ENCODE data around the gene RGS3. TPM values are rescaled to one million over a fixed set of nuclear protein-coding genes. Genes with fewer than 3 reads are reported as not detected.

RGS3 gene
- total RNA-seq, 1 donor from 2014 or later = 36.7 TPM

DNA sequence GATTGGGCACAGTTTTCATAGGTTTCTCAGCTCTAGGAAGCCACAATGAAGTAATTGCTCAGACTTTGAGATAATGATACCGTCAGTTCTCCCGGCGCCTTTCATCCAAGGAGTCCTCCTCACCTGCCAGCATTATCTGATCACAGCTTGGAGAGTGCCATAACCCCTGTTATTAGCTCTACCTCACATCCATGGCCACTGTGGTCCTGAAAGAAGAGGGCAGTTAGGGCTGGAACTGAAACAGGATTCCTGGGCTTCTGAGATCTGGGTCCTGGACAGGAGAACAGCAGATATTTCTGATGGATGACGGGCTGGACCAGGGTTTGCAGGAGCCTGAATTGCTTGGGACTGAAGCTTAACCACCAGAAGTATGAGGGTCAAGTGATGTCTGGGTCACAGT lies 13.5 kb downstream of the RGS3 start:
- Mint-ChIP-seq H3K4me1 (peaks cover 24% of the 10 kb centered on the region), H3K9me3 (no peaks in the 10 kb centered on the region), H3K4me3 (no peak overlapping the region), H3K27ac (ENCODE audit: unreplicated experiment) (no peak overlapping the region), H3K36me3 (ENCODE audit: low read depth) (no peaks in the 10 kb centered on the region), H3K27me3 (ENCODE audit: low read depth) (no peaks in the 10 kb centered on the region)
- TF ChIP-seq, protein P1, sequence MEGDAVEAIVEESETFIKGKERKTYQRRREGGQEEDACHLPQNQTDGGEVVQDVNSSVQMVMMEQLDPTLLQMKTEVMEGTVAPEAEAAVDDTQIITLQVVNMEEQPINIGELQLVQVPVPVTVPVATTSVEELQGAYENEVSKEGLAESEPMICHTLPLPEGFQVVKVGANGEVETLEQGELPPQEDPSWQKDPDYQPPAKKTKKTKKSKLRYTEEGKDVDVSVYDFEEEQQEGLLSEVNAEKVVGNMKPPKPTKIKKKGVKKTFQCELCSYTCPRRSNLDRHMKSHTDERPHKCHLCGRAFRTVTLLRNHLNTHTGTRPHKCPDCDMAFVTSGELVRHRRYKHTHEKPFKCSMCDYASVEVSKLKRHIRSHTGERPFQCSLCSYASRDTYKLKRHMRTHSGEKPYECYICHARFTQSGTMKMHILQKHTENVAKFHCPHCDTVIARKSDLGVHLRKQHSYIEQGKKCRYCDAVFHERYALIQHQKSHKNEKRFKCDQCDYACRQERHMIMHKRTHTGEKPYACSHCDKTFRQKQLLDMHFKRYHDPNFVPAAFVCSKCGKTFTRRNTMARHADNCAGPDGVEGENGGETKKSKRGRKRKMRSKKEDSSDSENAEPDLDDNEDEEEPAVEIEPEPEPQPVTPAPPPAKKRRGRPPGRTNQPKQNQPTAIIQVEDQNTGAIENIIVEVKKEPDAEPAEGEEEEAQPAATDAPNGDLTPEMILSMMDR (conservative IDR thresholded peaks at IDR 0.05) = no peak
- no peak for DNase-seq (ENCODE audit: low read depth, low spot score)

GRCh38 chr9:113477661-113478060 lies 14.1 kb downstream of the RGS3 start:
- peaks cover 24% of the 10 kb centered on the region for H3K4me1 Mint-ChIP-seq
- no peak overlapping the region for H3K27ac Mint-ChIP-seq (ENCODE audit: unreplicated experiment)
- H3K36me3 Mint-ChIP-seq (ENCODE audit: low read depth) = no peaks in the 10 kb centered on the region
- H3K4me3 Mint-ChIP-seq = no peak overlapping the region
- no peaks in the 10 kb centered on the region for H3K9me3 Mint-ChIP-seq
- TF ChIP-seq, protein P1 (conservative IDR thresholded peaks at IDR 0.05) = no peak
- no peak for DNase-seq (ENCODE audit: low read depth, low spot score)
- no peaks in the 10 kb centered on the region for H3K27me3 Mint-ChIP-seq (ENCODE audit: low read depth)

- Mint-ChIP-seq H3K4me1 (peaks cover 24% of the 10 kb centered on the region), H3K27me3 (ENCODE audit: low read depth) (no peaks in the 10 kb centered on the region), H3K36me3 (ENCODE audit: low read depth) (no peaks in the 10 kb centered on the region), H3K4me3 (no peak overlapping the region), H3K9me3 (no peaks in the 10 kb centered on the region), H3K27ac (ENCODE audit: unreplicated experiment) (no peak overlapping the region)
- TF ChIP-seq, protein P1 (conservative IDR thresholded peaks at IDR 0.05) = no peak
- DNase-seq (ENCODE audit: low read depth, low spot score) = no peak
These were observed 15.7 kb downstream of the RGS3 start for GRCh38 chr9:113479174-113479621.

GRCh38 chr9:113480612-113481011 lies 17.1 kb downstream of the RGS3 start:
- peaks cover 24% of the 10 kb centered on the region for H3K4me1 Mint-ChIP-seq
- H3K27ac Mint-ChIP-seq (ENCODE audit: unreplicated experiment) = peak overlapping the region; percentile 67
- H3K4me3 Mint-ChIP-seq = no peak overlapping the region
- H3K27me3 Mint-ChIP-seq (ENCODE audit: low read depth) = no peaks in the 10 kb centered on the region
- no peaks in the 10 kb centered on the region for H3K36me3 Mint-ChIP-seq (ENCODE audit: low read depth)
- TF ChIP-seq, protein P1 (conservative IDR thresholded peaks at IDR 0.05) = no peak
- no peaks in the 10 kb centered on the region for H3K9me3 Mint-ChIP-seq
- DNase-seq (ENCODE audit: low read depth, low spot score) = no peak

- Mint-ChIP-seq H3K4me3 (no peak overlapping the region), H3K27ac (ENCODE audit: unreplicated experiment) (no peak overlapping the region), H3K9me3 (no peaks in the 10 kb centered on the region), H3K4me1 (peaks cover 28% of the 10 kb centered on the region), H3K27me3 (ENCODE audit: low read depth) (no peaks in the 10 kb centered on the region), H3K36me3 (ENCODE audit: low read depth) (no peaks in the 10 kb centered on the region)
- DNase-seq (ENCODE audit: low read depth, low spot score) = no peak
- TF ChIP-seq, protein P1 (conservative IDR thresholded peaks at IDR 0.05) = no peak
These were observed 17.8 kb downstream of the RGS3 start for GRCh38 chr9:113481176-113481787.
